ENCODE data around the gene ANXA5.

- TF ChIP-seq, protein P1, sequence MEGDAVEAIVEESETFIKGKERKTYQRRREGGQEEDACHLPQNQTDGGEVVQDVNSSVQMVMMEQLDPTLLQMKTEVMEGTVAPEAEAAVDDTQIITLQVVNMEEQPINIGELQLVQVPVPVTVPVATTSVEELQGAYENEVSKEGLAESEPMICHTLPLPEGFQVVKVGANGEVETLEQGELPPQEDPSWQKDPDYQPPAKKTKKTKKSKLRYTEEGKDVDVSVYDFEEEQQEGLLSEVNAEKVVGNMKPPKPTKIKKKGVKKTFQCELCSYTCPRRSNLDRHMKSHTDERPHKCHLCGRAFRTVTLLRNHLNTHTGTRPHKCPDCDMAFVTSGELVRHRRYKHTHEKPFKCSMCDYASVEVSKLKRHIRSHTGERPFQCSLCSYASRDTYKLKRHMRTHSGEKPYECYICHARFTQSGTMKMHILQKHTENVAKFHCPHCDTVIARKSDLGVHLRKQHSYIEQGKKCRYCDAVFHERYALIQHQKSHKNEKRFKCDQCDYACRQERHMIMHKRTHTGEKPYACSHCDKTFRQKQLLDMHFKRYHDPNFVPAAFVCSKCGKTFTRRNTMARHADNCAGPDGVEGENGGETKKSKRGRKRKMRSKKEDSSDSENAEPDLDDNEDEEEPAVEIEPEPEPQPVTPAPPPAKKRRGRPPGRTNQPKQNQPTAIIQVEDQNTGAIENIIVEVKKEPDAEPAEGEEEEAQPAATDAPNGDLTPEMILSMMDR (IDR thresholded peaks at IDR 0.05) = no peak
- TF ChIP-seq POLR2A (IDR thresholded peaks at IDR 0.05) (no peak), POLR2AphosphoS5 (IDR thresholded peaks at IDR 0.05) (no peak), EP300 (IDR thresholded peaks at IDR 0.05) (no peak)
Measured at GRCh38 chr4:121693450-121693849, 3.3 kb downstream of the ANXA5 start.
